NT2/D1 (cell line): ENCODE results near the gene COLEC12.

Experiments used
- YY1 ChIP-seq: IDR thresholded peaks from 2 replicates; pipeline ENCODE4 v1.6.1; 2011; ENCODE audit not compliant: insufficient read length, insufficient read depth
- ZNF274 ChIP-seq: IDR thresholded peaks from 2 replicates; pipeline ENCODE4 v1.6.1; 2011; ENCODE audit warnings: mild to moderate bottlenecking, low read depth, low read length

DNA sequence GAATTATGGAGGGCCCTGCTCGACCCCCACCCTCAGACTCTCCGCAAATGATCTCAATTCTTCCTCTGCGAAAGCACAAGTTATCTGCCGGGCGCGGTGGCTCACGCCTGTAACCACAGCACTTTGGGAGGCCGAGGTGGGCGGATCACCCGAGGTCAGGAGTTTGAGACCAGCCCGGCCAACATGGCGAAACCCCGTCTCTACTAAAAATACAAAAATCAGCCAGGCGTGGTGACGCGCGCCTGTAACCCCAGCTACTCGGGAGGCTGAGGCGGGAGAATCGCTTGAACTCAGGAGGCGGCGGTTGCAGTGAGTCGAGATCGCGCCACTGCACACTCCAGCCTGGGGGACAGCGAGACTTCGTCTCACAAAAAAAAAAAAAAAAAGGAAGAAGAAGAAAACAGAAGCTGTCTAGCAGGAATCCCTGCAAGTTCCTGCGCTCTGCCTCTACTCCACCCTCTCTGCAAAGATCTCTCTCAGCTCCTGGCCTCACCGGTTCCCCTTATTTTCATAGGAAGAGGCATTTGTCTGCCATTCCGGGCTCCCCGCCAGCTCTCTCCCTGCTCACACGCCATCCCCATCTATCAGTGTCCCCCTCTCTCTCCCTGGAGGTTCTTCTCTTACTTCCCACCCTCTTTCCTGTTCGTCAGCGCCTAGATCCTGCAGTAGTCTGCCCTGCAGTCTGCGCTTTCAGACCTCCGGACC lies 13.5 kb upstream of the COLEC12 start:
- no peak for TF ChIP-seq YY1
- TF ChIP-seq ZNF274, result no peak
